ENCODE measurements around the gene ARMC6.

ARMC6 gene

GRCh38 chr19:19033426-19034203 is at the start of gene ARMC6, which contains the start of gene SUGP2:
ARMC6 (plus strand) TSS chr19:19033603; CDS start chr19:19034210, 607 bp downstream.
SUGP2 (minus strand) TSS chr19:19033517; CDS start chr19:19031071, 2,446 bp downstream.
- peak; percentile 95 for DNase-seq

GRCh38 chr19:18984251-18984650 is 49.2 kb upstream of the ARMC6 start:
- no peak for DNase-seq

- DNase-seq: peak; percentile 97
These were observed 48.1 kb upstream of the ARMC6 start for GRCh38 chr19:18985257-18985656.

GRCh38 chr19:18987456-18987855 is 45.9 kb upstream of the ARMC6 start:
- no peak for DNase-seq

- no peak for DNase-seq
These were observed 44.1 kb upstream of the ARMC6 start for GRCh38 chr19:18989316-18989715.

GRCh38 chr19:18990128-18990708 is 43.2 kb upstream of the ARMC6 start:
- DNase-seq: no peak

GRCh38 chr19:18991006-18991405 is 42.4 kb upstream of the ARMC6 start:
- DNase-seq: no peak

- no peak for DNase-seq
These were observed 41.9 kb upstream of the ARMC6 start for GRCh38 chr19:18991468-18991867.

- DNase-seq: no peak
These were observed 40.7 kb upstream of the ARMC6 start for GRCh38 chr19:18992696-18993095.

GRCh38 chr19:18993115-18993514 is 40.3 kb upstream of the ARMC6 start:
- no peak for DNase-seq

GRCh38 chr19:18995804-18996241 is 37.6 kb upstream of the ARMC6 start:
- peak; percentile 84 for DNase-seq

- no peak for DNase-seq
These were observed 37.1 kb upstream of the ARMC6 start for GRCh38 chr19:18996351-18996750.

- no peak for DNase-seq
These were observed 36.5 kb upstream of the ARMC6 start for GRCh38 chr19:18996796-18997394.

- DNase-seq: no peak
These were observed 35.1 kb upstream of the ARMC6 start for GRCh38 chr19:18998276-18998675.

- no peak for DNase-seq
These were observed 34.2 kb upstream of the ARMC6 start for GRCh38 chr19:18999016-18999758.

GRCh38 chr19:18999896-19000620 is 33.3 kb upstream of the ARMC6 start:
- no peak for DNase-seq

- DNase-seq: no peak
These were observed 29.3 kb upstream of the ARMC6 start for GRCh38 chr19:19004144-19004543.

GRCh38 chr19:19006213-19006612 is 27.2 kb upstream of the ARMC6 start:
- no peak for DNase-seq

GRCh38 chr19:19009951-19010350 is 23.5 kb upstream of the ARMC6 start:
- DNase-seq: no peak

GRCh38 chr19:19010551-19010950 is 22.9 kb upstream of the ARMC6 start:
- DNase-seq: no peak

GRCh38 chr19:19021115-19021514 is 12.3 kb upstream of the ARMC6 start:
- peak; percentile 48 for DNase-seq

GRCh38 chr19:19022380-19022961 is 10.9 kb upstream of the ARMC6 start:
- no peak for DNase-seq
